ENCODE measurements around the gene NANP.
A peak's percentile ranks its signal among the peaks of the same experiment; 100 is the strongest.

DNA sequence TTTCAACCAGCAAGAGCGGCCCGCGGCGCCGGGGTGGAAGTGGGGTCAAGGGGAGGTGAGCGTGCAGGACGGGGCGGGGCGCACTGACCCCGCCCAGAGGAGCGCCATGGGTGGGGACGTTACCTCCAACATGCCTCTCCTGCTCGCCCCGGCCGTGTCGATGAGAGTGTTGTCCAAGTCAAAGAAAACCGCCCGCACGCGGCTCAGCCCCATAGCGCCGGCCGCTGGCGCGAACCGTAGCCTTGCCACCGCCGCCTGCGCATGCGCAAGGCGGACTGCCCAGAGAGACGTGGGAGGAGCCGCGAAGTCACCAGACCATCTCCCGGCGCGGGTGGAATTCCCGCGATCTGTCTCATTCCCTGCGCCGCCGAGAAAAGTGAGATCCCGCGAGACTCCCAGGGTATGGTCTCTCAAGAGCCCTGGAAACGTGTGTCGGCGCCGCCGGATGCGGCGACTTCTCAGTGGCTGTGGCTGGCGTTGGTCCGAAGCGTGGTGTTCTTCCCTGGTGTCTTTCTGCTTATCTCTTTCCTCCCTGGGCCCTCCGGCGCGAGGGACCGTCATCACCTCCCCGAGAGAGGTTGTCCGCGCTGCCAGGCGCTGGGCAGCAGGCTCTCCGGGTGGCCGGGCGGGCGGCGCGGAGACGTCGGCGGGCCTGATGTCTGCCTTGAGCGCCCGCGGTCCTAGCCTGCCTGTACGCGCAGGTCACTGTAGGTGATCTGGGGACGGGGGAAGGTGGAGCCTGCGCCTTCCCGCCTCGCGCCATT is at the start of gene NANP:
- TF ChIP-seq, protein P1, sequence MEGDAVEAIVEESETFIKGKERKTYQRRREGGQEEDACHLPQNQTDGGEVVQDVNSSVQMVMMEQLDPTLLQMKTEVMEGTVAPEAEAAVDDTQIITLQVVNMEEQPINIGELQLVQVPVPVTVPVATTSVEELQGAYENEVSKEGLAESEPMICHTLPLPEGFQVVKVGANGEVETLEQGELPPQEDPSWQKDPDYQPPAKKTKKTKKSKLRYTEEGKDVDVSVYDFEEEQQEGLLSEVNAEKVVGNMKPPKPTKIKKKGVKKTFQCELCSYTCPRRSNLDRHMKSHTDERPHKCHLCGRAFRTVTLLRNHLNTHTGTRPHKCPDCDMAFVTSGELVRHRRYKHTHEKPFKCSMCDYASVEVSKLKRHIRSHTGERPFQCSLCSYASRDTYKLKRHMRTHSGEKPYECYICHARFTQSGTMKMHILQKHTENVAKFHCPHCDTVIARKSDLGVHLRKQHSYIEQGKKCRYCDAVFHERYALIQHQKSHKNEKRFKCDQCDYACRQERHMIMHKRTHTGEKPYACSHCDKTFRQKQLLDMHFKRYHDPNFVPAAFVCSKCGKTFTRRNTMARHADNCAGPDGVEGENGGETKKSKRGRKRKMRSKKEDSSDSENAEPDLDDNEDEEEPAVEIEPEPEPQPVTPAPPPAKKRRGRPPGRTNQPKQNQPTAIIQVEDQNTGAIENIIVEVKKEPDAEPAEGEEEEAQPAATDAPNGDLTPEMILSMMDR (IDR thresholded peaks at IDR 0.05): no peak
- TF ChIP-seq TCF12 (IDR thresholded peaks at IDR 0.05) (no peak), RCOR1 (IDR thresholded peaks at IDR 0.05; ENCODE audit: low read length) (no peak), YY1 (IDR thresholded peaks at IDR 0.05; ENCODE audit: low read depth) (no peak; the same call in none of the 2 replicates), POLR2AphosphoS5 (IDR thresholded peaks at IDR 0.05; ENCODE audit: low read depth, low read length) (peak; percentile 95), FOXM1 (IDR thresholded peaks at IDR 0.05; ENCODE audit: low read depth) (no peak)

All from SK-N-SH (cell line).